Esophagus squamous epithelium (tissue), 4 donors: ENCODE results near the gene RAB11FIP5.

Experiments used
- CTCF ChIP-seq, 6 experiments: fragments of 450-650 bp in 4 of 6; fragments of 200-600 bp in 2 of 6; sonication (generic) in 2 of 6; IDR thresholded peaks; one replicate each; pipeline ENCODE4 v1.5.1; 2016 to 2019; ENCODE audit warnings: antibody characterized with exemption in 6 of 6, mild to moderate bottlenecking in 4 of 6, moderate library complexity in 4 of 6
- POLR2A ChIP-seq, 4 donors: fragments of 450-650 bp; IDR thresholded peaks; one replicate each; pipeline ENCODE4 v1.6.1; 2017; ENCODE audit warnings: antibody characterized with exemption in 4 of 4, mild to moderate bottlenecking in 4 of 4, moderate library complexity in 3 of 4

GRCh38 chr2:73111073-73112025 lies 1.4 kb downstream of the RAB11FIP5 start:
- TF ChIP-seq CTCF (IDR thresholded peaks at IDR 0.05): no peak
- TF ChIP-seq POLR2A (IDR thresholded peaks at IDR 0.05): no peak
